Smooth muscle cell (in vitro differentiated cells): Measurements from ENCODE around the gene PRSS38. TPM values are rescaled to one million over a fixed set of nuclear protein-coding genes. Genes with fewer than 3 reads are reported as not detected.

ENCODE experiments used
- DNase-seq: peaks from one replicate; lab custom pipeline; 2025; ENCODE audit not compliant: unreplicated experiment; lab: John Stamatoyannopoulos, UW
- H2AFZ ChIP-seq: fragments of 200-600 bp; sonication (generic); 2 replicates; pipeline ENCODE4 v1.6.0; 2016; ENCODE audit warnings: antibody characterized with exemption, low read depth, mild to moderate bottlenecking
- H3F3A ChIP-seq: fragments of 200-600 bp; sonication (generic); 2 replicates; pipeline ENCODE4 v1.6.0; 2017; ENCODE audit warnings: antibody characterized with exemption, low read depth
- H3K27ac ChIP-seq: fragments of 200-600 bp; sonication (generic); 2 replicates; pipeline ENCODE4 v1.5.1; 2016; ENCODE audit warnings: low read depth, mild to moderate bottlenecking
- H3K27me3 ChIP-seq: fragments of 200-600 bp; sonication (generic); 2 replicates; pipeline ENCODE4 v1.6.1; 2016; ENCODE audit warnings: low read depth, mild to moderate bottlenecking
- H3K36me3 ChIP-seq: fragments of 200-600 bp; sonication (generic); 2 replicates; pipeline ENCODE4 v1.5.1; 2016; ENCODE audit warnings: low read depth
- H3K4me1 ChIP-seq: fragments of 200-600 bp; sonication (generic); 2 replicates; pipeline ENCODE4 v1.5.1; 2016; ENCODE audit warnings: low read depth
- H3K4me2 ChIP-seq: fragments of 200-600 bp; sonication (generic); 2 replicates; pipeline ENCODE4 v1.6.0; 2016; ENCODE audit warnings: mild to moderate bottlenecking
- H3K4me3 ChIP-seq: fragments of 200-600 bp; sonication (generic); 2 replicates; pipeline ENCODE4 v1.5.1; 2016; ENCODE audit warnings: mild to moderate bottlenecking
- H3K79me2 ChIP-seq: fragments of 200-600 bp; sonication (generic); 2 replicates; pipeline ENCODE4 v1.6.0; 2016; ENCODE audit warnings: low read depth, mild to moderate bottlenecking
- H3K9ac ChIP-seq: fragments of 200-600 bp; sonication (generic); 2 replicates; pipeline ENCODE4 v1.6.0; 2016; ENCODE audit warnings: low read depth
- H3K9me3 ChIP-seq: fragments of 200-600 bp; sonication (generic); replicated peaks from 2 replicates; pipeline ENCODE4 v1.5.1; 2016; ENCODE audit warnings: low read depth
- H4K20me1 ChIP-seq: fragments of 200-600 bp; sonication (generic); 2 replicates; pipeline ENCODE4 v1.6.0; 2016; ENCODE audit warnings: low read depth
- WGBS: methylation state at CpG from one replicate; pipeline ENCODE4 v1.1.7; 2016; ENCODE audit warnings: low lambda C conversion rate; 5-methylcytosine and 5-hydroxymethylcytosine counted together
- polyA plus RNA-seq: library from polyadenylated mRNA; unstranded; fragments of >200 nt; fragmentation: Nextera tagmentation; extraction: Ambion mirVana; gene quantifications from 2 replicates; pipeline ENCODE4 v1.2.1, GENCODE V29; 2016
- total RNA-seq: library from RNA; depleted of rRNA; stranded (reverse); fragments of >200 nt; gene quantifications from 2 replicates; pipeline ENCODE4 v1.2.3, GENCODE V29; 2014
- TF ChIP-seq, protein P1 (sequence below): fragments of 200-600 bp; sonication (generic); IDR thresholded peaks from 2 replicates; pipeline ENCODE4 v1.5.1; 2017; ENCODE audit warnings: borderline replicate concordance, mild to moderate bottlenecking, antibody characterized with exemption; ENCODE audit not compliant: insufficient read depth, poor library complexity, severe bottlenecking

Gene PRSS38
- total and polyA plus RNA-seq, 2 experiments from 2014 or later, result not detected

DNA sequence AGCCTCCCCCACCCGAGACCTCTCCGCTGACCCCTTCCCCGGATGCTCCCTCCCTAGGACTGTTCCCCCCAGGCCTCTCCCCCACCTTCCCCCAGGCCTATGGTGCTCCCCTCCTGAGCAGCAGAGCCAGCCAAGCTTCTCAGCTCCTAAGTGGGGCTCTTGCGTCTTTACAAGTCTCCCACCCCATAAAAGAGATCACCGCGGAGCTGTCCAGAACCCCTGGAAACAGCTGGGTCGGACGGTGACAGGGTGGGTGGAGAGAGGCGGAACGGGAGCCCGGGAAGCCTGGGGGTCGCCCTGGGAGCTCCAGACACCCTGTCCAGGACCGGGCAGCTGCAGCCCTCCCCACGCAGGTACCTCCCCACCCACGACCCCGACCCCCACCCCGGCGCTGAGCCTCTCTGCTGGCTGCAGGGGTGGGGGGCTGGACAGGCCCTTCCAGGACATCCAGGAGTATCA, 71.1 kb downstream of the PRSS38 start:
- peak overlapping the region; percentile 24 for H3K27ac ChIP-seq
- 19% methylated on average over 6 of the region's 18 CpGs for WGBS
- peak overlapping the region; percentile 82 for H2AFZ ChIP-seq
- no peak overlapping the region for H3K9ac ChIP-seq
- peak overlapping the region; percentile 90 for H3K4me2 ChIP-seq
- no peaks in the 10 kb centered on the region for H4K20me1 ChIP-seq
- no peaks in the 10 kb centered on the region for H3K9me3 ChIP-seq
- H3K79me2 ChIP-seq, result no peaks in the 10 kb centered on the region
- TF ChIP-seq, protein P1, sequence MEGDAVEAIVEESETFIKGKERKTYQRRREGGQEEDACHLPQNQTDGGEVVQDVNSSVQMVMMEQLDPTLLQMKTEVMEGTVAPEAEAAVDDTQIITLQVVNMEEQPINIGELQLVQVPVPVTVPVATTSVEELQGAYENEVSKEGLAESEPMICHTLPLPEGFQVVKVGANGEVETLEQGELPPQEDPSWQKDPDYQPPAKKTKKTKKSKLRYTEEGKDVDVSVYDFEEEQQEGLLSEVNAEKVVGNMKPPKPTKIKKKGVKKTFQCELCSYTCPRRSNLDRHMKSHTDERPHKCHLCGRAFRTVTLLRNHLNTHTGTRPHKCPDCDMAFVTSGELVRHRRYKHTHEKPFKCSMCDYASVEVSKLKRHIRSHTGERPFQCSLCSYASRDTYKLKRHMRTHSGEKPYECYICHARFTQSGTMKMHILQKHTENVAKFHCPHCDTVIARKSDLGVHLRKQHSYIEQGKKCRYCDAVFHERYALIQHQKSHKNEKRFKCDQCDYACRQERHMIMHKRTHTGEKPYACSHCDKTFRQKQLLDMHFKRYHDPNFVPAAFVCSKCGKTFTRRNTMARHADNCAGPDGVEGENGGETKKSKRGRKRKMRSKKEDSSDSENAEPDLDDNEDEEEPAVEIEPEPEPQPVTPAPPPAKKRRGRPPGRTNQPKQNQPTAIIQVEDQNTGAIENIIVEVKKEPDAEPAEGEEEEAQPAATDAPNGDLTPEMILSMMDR, result no peak
- peaks cover 23% of the 10 kb centered on the region for H3K4me1 ChIP-seq
- peak overlapping the region; percentile 48 for H3K4me3 ChIP-seq
- no peak for DNase-seq
- no peaks in the 10 kb centered on the region for H3K27me3 ChIP-seq
- H3F3A ChIP-seq, result no peaks in the 10 kb centered on the region
- H3K36me3 ChIP-seq, result no peaks in the 10 kb centered on the region

DNA sequence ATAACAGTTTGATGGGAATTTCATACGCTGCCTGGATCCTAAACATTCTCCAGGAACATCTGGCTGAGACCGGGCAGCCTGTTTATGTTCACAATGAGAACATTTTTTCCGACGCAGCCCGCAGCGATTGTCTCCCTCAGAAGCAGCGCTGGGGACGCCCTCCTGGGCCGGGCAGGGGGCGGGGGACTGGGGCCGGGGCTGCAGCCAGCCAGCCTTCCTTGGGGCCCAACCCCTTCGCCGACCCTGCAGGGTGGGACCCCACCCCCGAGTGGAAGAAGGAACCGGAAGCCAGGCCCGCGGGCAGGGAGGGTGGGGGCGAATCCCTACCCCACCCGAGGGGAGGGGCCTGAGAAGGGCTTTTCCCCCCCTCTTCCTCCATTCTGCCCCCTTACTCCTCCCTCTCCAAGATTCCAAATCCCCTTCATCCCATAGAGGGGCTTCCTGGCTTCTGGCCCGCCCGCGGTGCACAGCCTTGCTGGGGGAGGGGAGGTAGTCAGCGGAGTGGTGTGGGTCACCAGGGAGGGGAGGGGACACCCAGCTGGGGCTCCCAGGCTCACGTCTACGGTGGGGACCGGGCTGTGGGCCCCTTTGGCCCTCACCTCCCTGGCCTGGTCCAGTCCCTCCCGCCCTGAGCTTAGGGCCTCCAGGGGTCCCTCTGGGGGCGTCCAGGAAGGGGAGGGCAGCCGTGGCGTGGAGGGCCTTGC, 71.7 kb downstream of the PRSS38 start:
- H3K27ac ChIP-seq, result peak overlapping the region; percentile 24
- no peaks in the 10 kb centered on the region for H3K79me2 ChIP-seq
- H3F3A ChIP-seq, result no peaks in the 10 kb centered on the region
- peak overlapping the region; percentile 41 for H3K9ac ChIP-seq
- H3K4me3 ChIP-seq, result peak overlapping the region; percentile 48
- H3K9me3 ChIP-seq, result no peaks in the 10 kb centered on the region
- peaks cover 23% of the 10 kb centered on the region for H3K4me1 ChIP-seq
- TF ChIP-seq, protein P1, result no peak
- no peak for DNase-seq
- H4K20me1 ChIP-seq, result no peaks in the 10 kb centered on the region
- peak overlapping the region; percentile 82 for H2AFZ ChIP-seq
- 13% methylated on average over 9 of the region's 30 CpGs for WGBS
- no peaks in the 10 kb centered on the region for H3K27me3 ChIP-seq
- H3K36me3 ChIP-seq, result no peaks in the 10 kb centered on the region
- H3K4me2 ChIP-seq, result peak overlapping the region; percentile 90

DNA sequence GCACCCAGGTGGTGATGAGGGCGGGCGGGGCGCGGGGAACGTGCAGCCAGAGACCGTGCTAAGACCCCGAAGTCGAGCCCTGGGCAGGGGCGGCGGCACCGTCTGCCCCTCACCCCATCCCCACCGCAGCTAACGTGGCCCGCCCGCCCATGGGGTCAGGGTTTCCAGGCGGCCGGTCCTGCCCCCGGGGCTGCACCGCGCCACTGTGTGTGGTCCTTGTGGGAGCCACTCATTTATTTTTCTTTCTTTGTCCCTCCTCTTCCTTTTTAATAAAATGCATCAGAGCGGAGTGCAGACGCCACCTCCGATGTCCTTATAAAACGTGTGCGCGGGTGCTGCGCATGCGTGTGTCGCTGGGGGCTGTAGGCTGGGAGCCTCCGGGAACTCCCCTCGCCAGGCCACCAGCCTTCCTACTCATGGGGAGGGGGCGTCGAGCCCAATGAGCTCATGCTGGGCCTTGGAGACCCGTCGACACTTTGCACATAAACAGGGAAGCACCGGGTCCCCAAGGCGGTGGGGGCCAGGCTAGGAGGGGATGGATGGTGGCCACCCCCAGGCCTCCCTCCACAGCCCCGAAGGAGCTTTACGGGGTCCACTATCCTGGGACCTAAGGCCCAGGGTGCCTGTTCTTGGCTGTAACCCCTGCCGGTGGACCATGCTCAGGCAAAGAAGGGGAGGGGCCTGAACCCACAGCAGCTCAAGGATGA, 72.4 kb downstream of the PRSS38 start:
- WGBS, result 54% methylated on average over 29 of the region's 40 CpGs
- no peak for DNase-seq
- no peak overlapping the region for H2AFZ ChIP-seq

More for the DNA sequence above, 72.4 kb downstream of the PRSS38 start:
- peak overlapping the region; percentile 90 for H3K4me2 ChIP-seq
- H3K27ac ChIP-seq, result no peak overlapping the region
- peaks cover 23% of the 10 kb centered on the region for H3K4me1 ChIP-seq
- no peak overlapping the region for H3K9ac ChIP-seq
- no peaks in the 10 kb centered on the region for H3K27me3 ChIP-seq
- H3K4me3 ChIP-seq, result peak overlapping the region; percentile 48
- no peaks in the 10 kb centered on the region for H3K36me3 ChIP-seq
- H3K79me2 ChIP-seq, result no peaks in the 10 kb centered on the region
- no peaks in the 10 kb centered on the region for H3K9me3 ChIP-seq
- TF ChIP-seq, protein P1, result no peak
- no peaks in the 10 kb centered on the region for H4K20me1 ChIP-seq
- H3F3A ChIP-seq, result no peaks in the 10 kb centered on the region
